T follicular helper cell (primary cell): Measurements from ENCODE around the gene CDKL4.
A peak's percentile ranks its signal among the peaks of the same experiment; 100 is the strongest.
"Not testable (repeated sequence)": the region's sequence is repeated elsewhere in the genome, so short reads cannot be mapped to it uniquely, and the experiment has no call there.

Experiments
- DNase-seq: peaks from one replicate; pipeline ENCODE4 v3.0.0-alpha.2; 2020; ENCODE audit warnings: low read depth
- total RNA-seq, 2 experiments: gene quantifications; one replicate each; lab custom pipeline; 2026; lab: John Stamatoyannopoulos, UW

The CDKL4 gene
- 0.09 to 0.66 reads per million in 2 experiments for total RNA-seq

GRCh38 chr2:39243469-39244123, at the start of gene CDKL4:
Gene CDKL4 (minus strand): TSS chr2:39243970.
- peak; percentile 9 for DNase-seq

- no peak for DNase-seq
Measured at GRCh38 chr2:39290433-39290832, 46.7 kb upstream of the CDKL4 start.

DNA sequence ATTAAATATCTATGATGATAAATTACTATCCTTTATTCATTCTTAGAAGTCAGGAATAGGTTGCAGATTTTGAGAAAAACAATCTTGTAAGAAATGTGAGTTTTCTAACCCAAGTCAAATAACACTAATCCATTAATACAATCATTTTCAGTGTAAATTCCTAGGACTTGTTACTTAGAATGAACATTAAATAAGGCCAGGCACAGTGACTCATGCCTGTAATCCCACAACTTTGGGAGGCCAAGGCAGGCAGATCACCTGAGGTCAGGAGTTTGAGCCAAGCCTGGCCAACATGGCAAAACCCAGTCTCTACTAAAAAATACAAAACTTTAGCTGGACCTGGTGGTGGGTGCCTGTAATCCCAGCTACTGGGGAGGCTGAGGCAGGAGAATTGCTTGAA, 45.8 kb upstream of the CDKL4 start:
- DNase-seq: no peak

DNA sequence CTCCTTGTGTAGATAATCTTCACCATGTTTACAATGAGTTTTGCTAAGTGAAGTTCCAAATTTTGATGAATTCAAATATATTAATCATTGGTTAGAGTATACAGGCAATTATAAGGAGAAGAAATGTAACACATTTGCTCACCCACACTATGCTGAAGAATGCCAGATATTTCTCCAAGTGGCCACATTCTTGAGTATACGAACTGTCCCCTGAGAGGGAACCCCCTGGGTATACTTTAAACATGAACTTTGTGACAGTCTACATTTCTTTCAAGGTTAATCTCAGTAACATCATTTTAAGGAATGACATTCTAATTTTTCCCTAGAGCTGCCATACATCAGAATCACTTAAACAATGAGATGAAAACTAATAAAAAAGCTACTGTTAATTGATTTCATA, 39.8 kb upstream of the CDKL4 start:
- DNase-seq: no peak

- no peak for DNase-seq
Measured at GRCh38 chr2:39281391-39281790, 37.6 kb upstream of the CDKL4 start.

DNA sequence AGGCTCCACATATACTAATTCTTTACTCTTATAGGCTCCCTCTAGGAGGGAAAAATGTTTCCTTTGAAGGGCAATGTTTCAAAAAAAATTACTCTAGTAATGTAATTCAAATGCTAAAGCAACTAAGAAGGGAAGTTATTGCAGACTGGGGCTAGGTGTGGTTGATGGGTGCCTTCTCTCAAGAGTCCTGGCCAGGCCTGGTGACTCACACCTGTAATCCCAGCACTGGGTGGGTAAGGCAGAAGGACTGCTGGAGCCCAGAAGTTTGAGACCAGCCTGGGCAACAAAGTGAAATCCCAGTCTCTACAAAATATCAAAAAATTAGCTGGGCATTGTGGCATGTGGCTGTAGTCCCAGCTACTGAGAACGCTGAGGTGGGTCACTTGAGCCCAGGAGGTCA, 31.2 kb upstream of the CDKL4 start:
- DNase-seq: no peak

- DNase-seq: no peak
Measured at GRCh38 chr2:39269941-39270340, 26.2 kb upstream of the CDKL4 start.

GRCh38 chr2:39266916-39267434, 23.2 kb upstream of the CDKL4 start:
- no peak for DNase-seq

DNA sequence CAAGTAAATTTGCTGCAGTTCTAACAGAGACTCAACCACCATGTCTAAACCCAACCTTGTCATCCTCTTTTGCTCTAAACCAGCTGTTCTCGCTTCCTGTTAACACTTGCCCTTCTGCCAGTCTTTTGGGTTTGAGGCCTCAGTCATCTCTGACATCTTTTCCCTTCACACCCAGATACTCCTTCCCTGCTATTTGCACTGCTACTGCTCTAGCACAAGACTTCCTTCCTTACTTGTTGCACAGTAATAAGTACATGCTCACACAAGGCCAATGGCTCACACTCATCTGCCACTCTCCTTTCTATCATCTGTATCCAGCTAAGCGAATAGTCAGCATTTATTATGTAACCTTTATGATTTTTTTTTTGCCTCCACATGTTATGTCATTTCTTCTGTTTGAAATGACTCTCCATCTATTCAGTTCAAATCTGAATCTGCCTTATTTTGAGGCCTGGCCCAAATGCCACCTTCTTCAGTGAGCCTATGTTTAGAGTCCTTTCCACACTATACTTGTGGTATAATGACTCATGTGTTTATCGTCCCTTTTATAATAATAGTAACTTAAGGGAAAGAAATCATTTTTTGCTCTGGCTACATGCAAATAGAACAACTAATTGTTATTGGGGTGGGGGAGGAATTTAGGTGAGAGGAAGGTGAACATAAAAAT, 22.5 kb upstream of the CDKL4 start:
- no peak for DNase-seq

GRCh38 chr2:39265315-39265714, 21.5 kb upstream of the CDKL4 start:
- DNase-seq: no peak

- DNase-seq: no peak
Measured at GRCh38 chr2:39264733-39265132, 21.0 kb upstream of the CDKL4 start.

DNA sequence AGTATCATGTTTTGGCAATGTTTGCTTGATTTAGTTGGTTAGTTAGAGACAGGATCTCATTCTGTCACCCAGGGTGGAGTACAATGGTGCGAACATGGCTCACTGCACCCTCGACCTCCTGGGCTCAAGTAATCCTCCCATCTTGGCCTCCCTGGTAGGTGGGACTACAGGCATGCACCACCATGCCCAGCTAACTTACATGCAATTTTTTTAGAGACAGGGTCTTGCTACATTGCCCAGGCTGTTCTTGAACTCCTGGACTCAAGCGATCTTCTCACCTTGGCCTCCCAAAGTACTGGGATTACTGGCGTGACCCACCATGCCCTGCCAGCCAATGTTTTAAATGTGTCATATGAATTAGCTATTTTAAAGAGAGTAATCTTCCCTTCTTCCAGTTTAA, 16.3 kb upstream of the CDKL4 start:
- no peak for DNase-seq

- no peak for DNase-seq
Measured at GRCh38 chr2:39256040-39256439, 12.3 kb upstream of the CDKL4 start.

- no peak for DNase-seq
Measured at GRCh38 chr2:39252888-39253518, 9.2 kb upstream of the CDKL4 start.

DNA sequence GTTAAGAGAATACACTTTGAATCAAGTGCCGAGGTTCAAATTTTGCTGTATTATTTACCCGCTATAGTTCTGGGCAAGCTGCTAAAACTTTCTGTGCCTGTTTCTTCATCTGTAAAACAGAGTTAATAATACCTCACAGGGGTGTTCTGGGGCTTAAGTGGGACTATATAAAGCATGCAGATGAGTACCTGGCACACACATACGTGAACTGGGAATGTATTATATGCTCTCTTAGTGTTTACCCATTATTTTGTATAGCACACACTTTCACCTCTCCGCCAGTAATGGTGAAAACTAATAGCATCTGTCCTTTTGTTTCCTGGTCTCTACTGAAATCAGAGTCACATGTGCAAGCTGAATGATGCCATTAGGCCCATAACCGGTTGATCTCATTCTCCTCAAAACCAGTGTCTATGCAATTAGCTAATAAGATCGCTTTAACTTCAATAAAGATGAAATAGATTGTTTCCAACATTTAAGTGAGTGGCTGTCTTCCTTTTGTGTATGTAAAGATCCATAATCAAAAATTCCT, 3.8 kb upstream of the CDKL4 start:
- DNase-seq: no peak

GRCh38 chr2:39246382-39246980, 2.7 kb upstream of the CDKL4 start:
- DNase-seq: no peak

DNA sequence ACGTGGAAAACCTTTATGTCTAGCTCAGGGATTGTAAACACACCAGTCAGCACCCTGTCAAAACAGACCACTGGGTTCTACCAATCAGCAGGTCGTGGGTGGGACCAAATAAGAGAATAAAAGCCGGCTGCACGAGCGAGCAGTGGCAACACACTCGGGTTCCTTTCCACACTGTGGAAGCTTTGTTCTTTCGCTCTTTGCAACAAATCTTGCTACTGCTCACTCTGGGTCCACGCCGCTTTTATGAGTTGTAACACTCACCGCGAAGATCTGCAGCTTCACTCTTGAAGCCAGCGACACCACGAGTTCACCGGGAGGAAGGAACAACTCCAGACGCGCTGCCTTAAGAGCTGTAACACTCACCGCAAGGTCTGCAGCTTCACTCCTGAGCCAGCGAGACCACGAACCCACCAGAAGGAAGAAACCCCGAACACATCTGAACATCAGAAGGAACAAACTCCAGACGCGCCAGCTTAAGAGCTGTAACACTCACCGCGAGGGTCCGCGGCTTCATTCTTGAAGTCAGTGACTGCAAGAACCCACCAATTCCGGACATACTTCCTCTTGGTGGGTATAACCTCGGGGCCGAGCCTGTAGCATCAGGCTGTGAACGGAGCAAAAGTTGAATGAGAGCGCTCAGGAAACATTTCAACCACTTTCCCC, 1.3 kb upstream of the CDKL4 start:
- DNase-seq: not testable (repeated sequence)

DNA sequence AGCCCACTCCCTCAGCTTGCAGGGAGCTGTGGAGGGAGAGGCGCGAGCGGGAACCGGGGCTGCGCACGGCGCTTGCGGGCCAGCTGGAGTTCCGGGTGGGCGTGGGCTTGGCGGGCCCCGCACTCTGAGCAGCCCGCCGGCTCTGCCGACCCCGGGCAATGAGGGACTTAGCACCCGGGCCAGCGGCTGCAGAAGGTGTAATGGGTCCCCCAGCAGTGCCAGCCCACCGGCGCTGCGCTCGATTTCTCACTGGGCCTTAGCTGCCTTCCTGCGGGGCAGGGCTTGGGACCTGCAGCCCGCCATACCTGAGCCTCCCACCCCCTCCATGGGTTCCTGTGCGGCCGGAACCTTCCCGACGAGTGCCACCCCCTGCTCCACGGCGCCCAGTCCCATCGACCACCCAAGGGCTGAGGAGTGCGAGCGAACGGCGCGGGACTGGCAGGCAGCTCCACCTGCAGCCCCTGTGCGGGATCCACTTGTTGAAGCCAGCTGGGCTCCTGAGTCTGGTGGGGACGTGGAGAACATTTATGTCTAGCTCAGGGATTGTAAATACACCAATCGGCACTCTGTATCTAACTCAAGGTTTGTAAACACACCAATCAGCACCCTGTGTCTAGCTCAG, 582 bp upstream of the CDKL4 start:
- DNase-seq: not testable (repeated sequence)

GRCh38 chr2:39241588-39241987, 2.2 kb downstream of the CDKL4 start:
- no peak for DNase-seq

DNA sequence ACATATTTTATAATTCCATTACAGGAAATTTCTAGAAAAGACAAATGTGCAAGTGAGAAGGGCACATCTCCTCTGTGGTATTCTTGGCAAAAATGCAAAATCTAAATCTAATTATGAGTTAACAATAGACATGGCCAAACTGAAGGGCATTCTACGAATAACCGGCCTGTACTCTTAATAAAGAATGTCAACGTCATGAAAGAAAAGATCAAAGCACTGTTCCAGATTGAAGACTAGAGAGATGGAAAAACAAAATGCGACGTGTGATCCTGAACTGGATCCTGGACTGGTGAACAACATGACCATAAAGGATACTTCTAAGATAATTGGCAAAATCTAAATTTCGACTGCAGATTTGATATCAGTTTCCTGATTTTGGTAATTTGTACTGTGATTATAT, 3.0 kb downstream of the CDKL4 start:
- no peak for DNase-seq

DNA sequence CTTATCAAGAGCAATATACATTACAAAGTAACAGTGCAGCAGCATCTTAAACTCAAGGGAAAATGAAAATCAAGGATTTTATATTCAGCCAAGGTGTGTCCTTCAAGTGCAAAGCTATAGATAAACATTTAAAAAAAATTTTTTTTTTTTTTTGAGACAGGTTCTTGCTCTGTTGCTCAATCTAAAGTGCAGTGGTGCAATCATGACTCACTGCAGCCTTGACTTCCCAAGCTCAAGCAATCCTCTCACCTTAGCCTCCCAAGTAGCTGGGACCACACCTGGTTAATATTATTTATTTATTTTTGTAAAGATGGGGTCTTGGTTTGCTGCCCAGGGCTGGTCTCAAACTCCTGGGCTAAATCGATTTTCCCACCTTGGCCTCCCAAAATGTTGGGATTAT, 9.0 kb downstream of the CDKL4 start:
- DNase-seq: no peak
